ENCODE measurements around the gene STIMATE.

STIMATE gene

DNA sequence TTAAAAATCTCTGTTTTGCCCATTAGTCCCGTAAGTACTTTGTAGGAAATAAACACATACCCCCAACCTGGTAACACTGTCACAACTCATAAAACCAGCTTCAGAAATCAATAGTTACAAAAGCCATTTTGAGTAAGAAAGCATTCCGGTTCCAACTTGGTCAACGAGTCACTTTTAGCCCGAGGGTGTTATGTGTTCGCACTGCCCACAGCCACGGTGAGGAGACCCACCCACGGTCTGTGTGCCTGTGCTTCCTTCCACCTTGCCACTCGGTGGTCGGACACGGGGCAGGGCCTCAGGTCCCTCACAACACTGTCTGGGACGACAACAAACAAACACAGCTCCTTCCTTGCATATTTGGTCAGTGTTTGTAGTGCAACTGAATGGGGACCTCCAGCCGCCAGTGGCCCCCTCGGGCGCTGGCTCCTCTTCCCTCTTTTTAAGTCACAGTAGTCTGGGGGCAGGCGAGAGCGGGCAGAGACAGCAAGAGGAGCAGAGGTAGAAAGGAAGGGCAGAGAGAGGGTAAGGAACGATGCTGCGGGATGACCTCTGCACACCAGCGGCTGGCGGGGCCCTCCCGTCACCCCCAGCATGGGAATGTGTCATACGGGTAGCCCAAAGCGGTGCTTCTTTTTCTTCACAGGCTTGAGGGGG lies 57.3 kb downstream of the STIMATE start:
- no peak for FAIRE-seq

DNA sequence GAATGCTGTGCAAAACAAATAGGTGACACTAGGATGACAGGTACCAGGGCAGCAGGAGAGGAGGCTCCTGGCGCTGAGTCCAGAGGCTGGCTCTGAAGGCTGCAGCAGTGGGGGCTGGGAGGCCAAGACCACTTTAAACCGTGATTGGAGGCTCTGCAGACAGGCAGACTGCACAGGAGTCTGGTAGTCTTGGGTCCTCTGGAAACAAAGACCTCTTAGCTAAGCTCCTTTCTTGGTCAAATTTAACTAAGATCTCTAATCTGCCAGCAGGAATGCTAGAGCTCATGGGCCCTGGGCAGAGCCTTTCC lies 58.1 kb downstream of the STIMATE start:
- no peak for FAIRE-seq

DNA sequence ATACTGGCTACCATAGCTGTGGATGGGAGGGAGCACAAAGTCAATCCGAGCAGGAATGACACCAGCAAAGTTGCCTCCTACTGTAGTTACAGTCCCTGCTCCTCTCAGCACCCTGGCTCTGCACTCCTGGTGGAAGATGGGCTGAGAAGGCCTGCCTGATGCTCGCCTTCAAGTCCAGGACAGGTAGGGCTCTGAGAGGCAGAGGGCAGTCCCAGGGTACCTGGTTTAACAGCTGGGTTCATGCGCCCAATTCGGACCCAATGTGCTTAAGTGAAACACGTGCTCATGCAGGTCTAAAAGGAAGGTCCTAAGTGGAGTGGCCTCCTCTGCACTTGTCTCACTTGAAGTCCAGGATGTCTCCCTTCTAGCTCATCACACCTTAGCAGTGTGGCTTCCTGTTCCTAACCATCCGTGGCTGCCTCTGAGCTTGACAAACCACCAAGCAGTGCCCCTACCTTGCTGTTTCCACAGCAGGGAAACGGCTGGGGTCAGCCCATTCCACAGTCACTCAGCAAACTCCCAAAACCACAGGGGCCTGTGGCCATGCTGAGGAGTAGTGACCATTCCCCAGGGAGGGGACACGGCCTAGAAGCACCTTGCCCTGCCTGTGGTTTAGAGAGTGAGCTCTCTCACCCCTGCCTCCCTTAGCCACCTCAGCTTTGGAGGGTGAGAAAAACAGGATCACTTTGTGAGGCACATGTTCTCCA lies 58.6 kb downstream of the STIMATE start:
- FAIRE-seq, result no peak

DNA sequence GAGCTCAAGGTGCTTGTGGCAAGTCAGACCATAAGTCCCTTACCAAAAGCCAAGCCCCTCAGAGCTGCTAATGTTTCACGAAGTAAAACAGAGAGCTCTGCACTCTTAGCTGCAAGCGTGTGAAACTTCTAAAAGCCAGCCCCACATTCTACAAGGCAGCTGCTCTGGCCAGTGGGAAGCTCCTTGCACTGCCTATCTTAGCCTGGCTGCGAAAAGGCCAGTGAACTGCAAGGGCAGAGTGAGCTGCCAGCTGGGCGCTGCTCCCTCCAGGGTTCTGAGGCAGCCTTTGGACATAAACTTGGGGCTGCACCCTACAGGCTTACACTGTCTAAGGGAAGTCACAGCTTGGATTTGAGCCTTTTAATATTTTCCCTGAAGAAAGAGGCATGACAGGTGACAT lies 60.4 kb downstream of the STIMATE start:
- no peak for FAIRE-seq

DNA sequence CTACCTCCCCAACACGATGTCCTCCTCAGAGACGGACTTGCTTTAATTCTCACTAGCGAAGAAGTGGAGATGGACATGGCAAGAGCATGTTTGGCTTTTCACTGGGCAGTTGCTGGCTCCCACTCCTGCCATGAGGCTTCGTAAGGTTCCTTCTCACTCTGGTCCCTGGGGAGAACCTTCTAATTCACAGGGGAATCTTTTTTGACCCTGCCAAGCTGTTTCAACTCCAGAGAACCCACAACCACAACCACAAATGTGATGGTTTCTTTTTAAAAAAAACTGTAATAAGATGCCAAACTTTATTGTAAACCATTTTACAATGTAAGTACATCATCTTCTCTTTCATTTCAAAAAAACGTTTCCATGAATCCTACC lies 60.9 kb downstream of the STIMATE start:
- no peak for FAIRE-seq

DNA sequence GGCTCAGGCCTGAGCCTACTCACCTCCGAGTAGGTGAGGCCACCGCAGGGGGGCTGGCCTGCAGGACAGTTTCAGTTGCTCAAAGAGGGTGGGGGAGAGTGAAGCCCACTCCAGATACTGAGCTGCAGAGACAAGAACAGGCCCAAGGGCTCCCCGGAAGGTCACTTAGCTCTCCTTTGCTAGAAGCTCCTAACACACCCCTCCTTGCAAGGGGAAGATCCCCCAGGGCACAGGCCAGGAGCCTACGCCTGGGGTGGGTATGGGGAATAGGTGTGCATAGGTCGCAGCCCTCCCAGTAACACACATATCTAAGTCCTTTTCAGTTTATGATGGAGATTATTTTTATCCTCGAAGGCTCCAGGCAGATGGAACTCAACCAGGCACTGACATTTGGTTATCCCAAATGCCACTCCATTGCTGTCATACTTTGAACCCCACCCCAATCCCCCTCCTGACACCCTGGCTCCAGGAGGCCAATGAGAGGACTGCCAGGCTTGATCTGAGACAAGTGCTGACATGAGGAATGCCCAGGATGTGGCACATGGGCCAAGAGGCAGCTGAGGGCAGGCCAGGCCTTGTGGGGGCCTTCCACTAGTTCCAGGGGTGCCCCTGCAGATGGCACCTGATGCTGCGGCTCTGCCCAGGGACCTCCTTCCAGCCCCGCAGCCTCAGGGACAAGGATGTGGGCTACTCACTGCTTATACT lies 61.4 kb downstream of the STIMATE start:
- no peak for FAIRE-seq

DNA sequence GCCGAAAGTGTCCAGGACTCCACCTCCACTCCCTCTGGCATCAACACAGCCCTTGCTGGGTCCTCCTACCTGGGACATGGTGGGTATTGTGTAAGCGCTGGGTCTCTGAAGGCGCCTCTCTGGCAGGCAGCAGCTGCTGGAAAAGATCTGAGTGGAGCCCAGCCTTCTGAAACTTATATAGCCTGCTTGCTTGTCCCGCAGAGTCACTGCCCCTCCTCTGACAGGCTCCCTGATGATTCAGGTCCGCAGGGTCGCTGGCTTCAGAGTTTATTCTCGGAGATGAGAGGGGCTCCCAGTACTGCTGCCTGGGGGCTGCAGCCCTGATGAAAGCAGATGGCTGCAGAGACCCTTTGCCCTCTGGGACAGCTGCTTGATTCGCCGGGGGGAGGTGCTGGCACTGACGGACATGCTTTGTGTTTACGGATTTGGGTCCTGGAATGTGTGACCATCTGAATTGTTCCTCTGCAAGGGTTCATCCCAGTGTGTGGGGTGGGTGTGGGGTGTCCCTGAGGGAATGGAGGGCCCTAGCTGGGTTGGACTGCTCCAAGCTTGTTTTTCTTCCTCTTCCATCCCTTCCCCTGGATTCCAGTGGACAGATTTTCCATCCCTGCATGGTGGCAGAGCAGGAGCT lies 62.4 kb downstream of the STIMATE start, which contains the start of gene MUSTN1:
Gene MUSTN1, minus strand, starts transcription at position 149 of the 631 bp plus-strand sequence. Its CDS starts 71 bp downstream, at position 78.
- FAIRE-seq, result no peak

DNA sequence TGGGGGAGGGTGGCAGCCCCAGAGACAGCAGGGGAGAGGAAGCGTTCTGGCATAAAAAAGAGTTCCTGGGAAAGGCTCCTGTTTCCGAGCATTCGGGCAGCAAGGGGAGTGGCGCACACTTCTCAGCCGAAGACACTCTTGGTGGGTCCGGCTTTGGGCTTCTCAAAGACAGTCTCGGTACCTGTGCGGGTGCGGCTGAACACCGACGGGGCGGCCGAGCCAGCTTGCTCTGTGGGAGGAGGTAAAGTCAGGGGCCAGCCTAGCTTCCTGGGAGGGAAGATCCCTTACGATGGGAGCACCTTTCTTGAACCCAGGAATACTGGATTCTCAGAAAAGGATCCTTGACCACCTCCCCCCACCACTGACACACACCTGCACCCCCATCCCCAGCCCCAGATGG lies 64.1 kb downstream of the STIMATE start:
- no peak for FAIRE-seq

DNA sequence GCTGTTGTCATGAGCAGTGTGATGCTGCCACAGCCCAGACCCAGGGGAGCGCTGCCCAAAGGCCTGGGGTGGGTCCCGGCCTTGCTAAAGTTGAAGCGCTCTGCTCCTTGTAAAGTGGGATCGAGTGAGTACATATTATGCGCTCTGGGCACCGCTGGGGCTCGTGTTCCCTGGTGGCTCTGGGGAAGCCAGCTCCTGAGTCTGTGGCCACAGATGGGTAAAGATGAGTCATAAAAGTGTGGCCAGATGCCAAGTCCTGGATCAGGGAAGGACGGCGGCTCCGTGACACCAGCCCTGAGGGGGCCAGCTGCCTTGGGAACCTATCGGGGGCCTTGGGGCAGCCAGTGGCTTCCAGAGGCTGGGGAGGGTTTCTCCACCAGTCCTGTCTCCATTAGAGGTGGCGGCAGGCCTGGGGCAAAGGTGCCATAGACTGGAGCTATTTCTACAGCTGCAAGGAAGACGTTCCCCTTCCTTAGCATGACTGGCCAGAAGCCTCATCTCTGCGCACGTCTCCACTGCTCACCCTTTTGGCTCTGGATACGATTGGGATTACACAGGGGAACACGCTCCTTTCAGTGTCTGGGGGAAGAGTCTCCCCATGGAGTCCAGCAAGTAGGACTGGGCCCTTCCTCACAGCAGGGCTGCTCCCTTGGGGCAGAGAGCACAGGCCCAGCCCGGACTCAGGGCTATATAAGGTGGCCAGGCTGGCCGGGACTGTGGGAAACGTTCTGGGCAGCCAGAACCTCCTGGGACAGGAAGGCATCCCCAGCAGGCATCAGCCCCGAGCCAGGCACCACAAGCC lies 65.6 kb downstream of the STIMATE start:
- FAIRE-seq, result no peak

DNA sequence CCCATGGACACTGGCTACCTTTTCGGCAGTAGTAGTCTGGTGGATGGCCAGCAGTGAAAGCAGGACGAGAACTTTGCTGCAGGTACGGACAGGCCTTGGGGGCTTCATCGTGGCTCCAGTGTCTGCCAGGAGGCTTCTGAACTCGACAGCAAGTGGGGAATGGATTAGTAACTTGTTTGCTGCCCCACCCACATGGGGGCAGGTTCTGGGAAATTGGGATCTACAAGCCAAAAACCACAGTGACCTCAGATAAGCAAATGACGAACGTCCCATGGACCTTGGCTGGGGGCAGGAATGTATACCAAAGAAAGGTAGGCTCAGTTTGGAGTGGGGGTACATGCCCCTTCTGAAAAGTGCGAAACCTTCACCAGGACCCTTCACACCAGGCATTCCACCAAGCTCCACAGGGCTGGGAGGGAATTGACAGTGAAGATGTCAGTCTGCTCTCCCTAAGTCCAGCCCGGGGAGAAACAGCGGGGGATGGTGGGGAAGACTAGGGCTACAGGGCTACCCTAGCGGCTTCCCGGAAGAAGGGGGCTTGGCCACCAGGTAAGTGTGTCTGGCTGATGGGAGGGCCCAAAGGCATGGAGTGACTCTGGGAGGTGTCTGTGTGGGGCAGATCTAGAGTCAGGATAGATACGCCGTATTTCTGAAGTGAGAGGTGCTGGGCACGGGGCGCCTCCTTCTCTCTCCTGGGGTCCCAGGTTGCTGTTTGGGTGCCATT lies 66.7 kb downstream of the STIMATE start, which contains the start of gene ITIH4:
Gene ITIH4, minus strand, starts transcription at position 138 of the 724 bp plus-strand sequence. Its CDS starts 30 bp downstream, at position 108.
- no peak for FAIRE-seq

DNA sequence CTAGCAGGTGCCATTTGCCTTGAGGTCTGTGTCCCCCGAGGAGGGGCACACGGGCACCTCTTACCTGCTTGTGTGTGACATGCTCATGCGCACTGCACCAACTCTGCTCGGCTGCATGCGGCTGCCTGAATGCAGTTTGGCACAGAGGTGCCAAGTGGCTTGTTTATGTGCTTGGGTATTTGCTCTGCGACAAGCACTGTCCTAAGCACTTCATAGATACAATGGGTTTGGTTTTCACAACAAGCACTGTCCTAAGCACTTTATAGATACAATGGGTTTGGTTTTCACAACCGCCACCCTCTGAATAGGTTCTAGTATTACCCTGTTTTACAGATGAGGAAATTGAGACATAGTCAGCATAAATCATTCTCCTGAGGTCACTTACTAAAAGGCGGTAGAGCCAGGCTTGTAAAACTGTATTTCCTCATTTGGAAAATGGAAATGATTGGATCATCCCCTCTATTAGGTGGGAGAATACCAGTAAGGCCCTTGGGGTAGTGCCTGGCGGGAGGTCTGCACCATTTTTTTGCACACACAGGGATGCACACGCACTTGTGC lies 67.4 kb downstream of the STIMATE start:
- FAIRE-seq, result no peak

DNA sequence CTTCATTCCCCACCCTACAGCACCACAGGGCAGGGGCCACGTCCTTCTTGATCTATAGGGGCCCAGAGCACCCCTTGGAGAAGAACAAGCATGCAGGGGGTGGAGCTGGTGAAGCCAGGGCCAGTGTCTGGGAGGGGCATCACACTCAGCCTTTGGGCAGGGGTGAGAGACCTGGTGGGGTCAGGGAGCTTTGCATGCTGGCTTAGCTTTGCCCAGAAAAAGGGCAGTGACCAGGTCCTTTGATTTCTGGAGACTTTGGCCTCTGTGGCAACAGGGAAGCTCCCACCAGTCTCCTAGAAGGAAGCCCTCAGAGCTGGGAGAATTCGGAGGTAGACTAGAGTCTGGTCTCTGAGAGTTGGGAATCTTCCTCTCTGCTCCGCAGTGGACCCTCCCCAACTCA lies 67.9 kb downstream of the STIMATE start:
- no peak for FAIRE-seq

DNA sequence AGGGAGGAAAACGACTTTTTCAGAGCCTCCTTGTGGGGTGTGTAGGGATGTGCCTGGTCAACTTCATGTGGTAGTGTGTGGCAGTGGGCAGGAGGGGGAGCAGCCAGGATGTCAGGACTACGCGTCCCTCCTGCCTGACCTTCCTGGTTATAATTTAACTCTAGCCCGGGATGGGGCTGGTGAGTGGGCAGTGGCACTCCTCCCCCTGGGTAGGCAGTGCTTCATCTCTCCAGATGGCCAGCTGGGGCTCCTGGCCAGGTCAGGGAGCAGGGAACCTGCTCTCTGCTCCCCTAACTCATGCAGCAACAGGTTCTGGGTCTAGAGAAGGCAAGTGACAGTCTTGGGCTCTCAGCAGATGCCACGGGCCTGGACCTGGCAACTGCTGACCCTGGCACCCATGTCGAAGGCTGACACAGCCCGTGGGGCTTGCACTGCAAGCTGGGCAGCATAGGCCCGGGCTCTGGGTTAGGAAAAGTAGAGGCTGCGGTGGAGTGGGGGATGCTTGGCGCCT lies 69.4 kb downstream of the STIMATE start:
- no peak for FAIRE-seq

DNA sequence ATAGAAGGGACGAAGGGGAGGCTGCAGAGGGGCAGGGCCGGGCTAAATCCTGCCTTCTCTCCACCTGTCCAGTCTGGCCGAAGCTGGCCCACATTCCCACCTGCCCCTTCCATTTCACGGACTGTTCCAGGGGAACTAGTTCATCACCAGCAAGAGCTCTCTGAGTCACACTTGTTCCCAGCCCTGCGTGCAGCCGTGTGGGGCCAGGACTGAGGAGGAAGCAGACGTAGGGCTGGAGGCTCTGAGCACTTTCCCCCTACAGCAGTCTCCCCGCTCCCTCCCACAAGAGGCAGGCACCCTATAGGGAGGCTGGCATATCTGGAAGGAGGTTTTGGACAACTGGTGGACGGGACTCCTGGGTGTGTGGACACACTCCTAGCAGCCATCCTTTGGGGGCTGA lies 69.9 kb downstream of the STIMATE start:
- FAIRE-seq, result no peak

DNA sequence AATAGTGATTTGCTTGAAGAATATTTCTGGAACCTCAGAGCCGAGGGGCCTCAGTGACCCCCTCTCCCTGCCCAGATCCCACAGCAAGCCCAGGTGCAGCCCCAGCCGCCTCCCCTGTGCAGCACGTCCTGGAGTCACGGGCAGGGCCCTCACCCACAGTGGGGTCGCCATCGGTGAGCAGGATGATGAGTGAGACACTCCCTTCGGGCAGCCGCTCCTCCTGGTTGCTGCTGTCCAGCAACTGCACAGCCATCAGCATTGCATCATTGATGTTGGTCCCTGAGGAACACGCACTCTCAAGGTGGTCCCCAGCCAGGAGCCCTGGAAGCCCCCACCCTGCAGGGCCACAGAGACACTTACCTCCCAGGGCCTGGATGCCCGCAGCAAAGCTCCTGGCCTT lies 73.3 kb downstream of the STIMATE start:
- no peak for FAIRE-seq

DNA sequence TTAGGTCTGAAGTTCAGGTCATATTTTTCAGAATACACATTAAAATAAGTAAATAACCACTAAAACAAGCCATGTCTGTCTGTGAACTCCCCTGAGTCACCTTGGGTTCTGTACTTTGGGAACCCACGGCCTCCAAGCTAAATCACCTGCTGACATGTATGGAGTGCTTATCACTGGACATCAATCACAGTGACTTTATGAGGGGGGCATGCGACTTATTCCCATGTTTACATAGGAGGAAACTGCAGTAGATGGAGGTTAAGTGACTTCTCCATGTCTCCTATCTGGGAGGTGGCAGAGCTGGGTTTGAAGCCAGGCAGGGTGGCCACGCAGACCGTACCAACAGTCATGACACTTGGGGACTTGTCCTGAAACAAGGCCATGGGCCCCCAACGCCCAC lies 75.0 kb downstream of the STIMATE start:
- no peak for FAIRE-seq

DNA sequence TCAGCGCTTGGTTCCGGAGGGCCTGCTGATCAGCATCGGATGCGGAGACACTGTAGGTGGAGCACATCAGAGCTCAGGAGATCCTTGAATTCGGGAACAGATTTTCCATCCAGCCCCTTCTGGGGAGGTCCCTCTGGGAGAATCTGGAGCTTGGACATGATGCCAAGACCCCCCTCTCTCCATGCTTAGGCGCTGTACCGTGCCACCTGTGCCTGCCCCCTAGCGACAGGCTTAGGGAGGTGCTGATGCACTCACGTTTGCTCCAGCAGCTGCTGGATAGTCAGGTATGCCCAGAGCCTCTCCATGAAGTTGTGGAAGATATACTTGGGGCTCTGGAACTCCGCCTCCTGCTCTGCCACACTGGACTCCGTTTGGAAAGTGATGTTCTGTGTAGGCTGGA lies 76.6 kb downstream of the STIMATE start:
- no peak for FAIRE-seq

DNA sequence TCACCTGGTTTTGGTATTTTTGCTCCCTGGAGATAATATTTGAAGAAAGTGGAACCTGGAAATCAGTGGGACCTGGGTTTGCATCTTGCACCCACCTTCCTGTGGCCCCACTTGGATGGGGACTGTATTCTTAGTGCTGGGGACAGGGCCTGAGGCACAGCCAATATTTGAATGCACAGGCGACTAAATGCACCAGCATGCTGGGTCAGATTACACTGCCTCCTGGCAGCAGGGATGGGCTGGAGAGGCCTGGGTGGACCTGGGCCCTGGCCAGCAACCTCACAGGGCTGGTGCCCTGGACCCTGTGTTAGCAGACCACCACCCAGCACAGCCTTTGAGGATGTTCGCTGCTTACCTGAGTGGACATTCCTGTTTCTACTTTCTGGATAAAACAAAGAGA lies 77.4 kb downstream of the STIMATE start:
- no peak for FAIRE-seq

DNA sequence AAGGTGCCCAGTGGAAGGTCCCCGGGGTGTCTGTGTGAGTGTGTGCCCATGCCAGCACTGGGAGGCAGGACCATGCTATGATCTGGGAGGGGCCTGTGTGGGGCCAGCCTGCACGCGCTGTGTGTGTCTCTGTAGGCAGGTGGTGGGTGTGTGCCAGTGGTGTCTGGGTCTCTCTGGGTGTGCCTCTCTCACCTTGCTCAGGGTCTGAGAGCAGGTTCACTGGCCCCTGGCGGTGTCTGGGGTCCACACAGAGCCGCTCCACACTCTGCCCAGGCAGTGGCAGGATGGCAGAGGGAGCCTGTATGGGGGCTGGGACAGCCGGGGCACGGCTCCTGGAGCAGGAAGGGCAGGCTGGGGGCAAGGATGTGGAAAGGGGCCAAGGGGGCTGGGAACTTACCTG lies 79.5 kb downstream of the STIMATE start:
- FAIRE-seq, result no peak

DNA sequence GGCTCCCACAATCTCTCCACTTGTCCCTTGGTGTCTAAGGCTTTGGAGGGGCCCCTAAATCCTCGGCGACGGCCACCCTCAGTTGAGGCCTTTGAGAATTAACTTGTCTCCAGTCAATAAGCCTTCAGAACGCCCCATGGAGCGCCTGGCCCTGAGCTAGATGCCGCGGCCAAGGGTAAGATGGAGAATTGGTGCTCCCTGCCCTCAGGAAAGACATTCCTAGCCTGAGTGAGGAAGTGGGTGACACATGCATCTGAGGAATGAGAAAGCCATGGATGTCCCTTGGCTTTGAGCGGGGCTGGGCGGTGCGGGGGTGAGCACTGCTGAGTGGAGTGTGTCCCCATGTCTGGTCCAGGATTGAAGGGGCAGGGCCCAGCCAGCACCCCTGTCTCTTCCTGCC lies 80.1 kb downstream of the STIMATE start:
- no peak for FAIRE-seq

DNA sequence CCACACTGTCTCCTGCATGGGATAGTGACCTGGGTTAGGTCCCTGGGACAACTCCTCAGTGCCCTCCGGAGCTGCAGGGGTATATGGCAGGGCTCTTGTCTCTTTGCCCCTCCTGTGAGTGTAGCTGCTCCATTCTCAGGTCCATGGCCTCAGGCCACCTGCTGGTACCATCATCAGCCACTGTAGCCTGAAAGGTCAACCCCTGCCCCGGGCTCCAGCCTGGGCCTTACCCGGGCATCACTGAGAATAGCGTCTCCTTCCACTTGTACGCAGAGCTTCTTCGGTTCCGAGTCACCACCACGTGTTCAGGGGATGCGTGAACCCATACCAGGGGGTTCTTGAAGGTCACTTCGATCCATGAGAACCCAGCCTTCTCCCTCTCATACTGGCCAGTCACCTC lies 80.7 kb downstream of the STIMATE start:
- no peak for FAIRE-seq

DNA sequence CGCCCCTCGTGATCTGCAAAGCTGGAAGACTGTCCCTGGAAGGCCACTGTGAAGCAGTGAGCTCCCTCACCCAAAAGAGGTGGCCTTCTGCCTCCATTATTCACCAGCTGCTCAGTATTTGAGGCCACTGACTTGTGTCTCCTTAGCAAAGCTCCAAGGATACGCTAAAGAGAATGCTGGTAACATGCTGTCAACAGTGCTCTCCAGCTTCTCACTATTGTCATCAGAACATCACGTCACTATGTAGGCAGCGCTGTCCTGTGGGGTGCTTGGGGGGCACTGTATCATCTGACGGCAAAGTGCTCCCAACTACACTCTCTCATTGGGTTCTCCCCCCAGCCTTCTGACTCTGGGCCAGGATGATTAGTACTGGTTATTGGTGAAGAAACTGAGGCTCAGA lies 81.1 kb downstream of the STIMATE start:
- no peak for FAIRE-seq

Data from A204.1 (cell line).